Duodenal mucosa (tissue), 2 donors: ENCODE data around the gene TPPP.

ENCODE experiments used
- H3K27ac ChIP-seq: one replicate; pipeline ENCODE4 v1.7.0; 2013; ENCODE audit warnings: low read depth, low read length
- H3K27me3 ChIP-seq, 2 donors: one replicate each; pipeline ENCODE4 v1.7.0; 2013; ENCODE audit warnings: low read length in 2 of 2, control low read depth in 1 of 2; ENCODE audit not compliant: insufficient read depth in 2 of 2, control insufficient read depth in 1 of 2
- H3K36me3 ChIP-seq, 2 donors: one replicate each; pipeline ENCODE4 v1.7.0; 2013; ENCODE audit warnings: low read length in 2 of 2, control low read depth in 1 of 2; ENCODE audit not compliant: insufficient read depth in 2 of 2, control insufficient read depth in 1 of 2
- H3K4me1 ChIP-seq, 2 donors: one replicate each; pipeline ENCODE4 v1.7.0; 2013; ENCODE audit warnings: low read length in 2 of 2, control low read depth in 1 of 2; ENCODE audit not compliant: insufficient read depth in 2 of 2, control insufficient read depth in 1 of 2
- H3K4me3 ChIP-seq, 2 donors: one replicate each; pipeline ENCODE4 v1.7.0; 2013; ENCODE audit warnings: low read length in 2 of 2, low read depth in 1 of 2
- H3K9ac ChIP-seq, 2 donors: one replicate each; pipeline ENCODE4 v1.7.0; 2013; ENCODE audit warnings: low read length in 2 of 2, low read depth in 1 of 2
- H3K9me3 ChIP-seq, 2 donors: one replicate each; pipeline ENCODE4 v1.7.0; 2013; ENCODE audit warnings: low read length in 2 of 2, control low read depth in 1 of 2; ENCODE audit not compliant: control insufficient read depth in 1 of 2

The TPPP gene

DNA sequence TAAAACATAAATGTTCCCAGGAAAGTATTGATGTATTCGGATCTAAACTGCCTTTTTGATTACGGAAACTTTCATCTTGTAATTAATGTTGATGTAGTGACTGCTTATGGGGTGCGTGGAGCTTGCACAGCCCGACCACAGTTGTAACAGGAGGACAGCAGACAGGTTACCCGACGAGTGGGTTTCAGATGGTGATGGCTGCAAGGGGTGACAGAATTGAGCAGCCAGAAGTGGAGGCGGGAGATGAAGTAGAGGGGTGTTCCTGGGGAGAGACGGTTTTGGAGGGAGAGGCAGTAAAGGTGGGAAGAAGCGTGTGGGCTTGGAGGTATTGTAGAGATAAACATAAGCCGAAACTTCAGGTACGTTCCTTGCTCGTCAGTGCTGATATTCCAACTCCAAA, 75.3 kb downstream of the TPPP start:
- H3K9ac ChIP-seq: no peak overlapping the region
- peaks cover 16 to 37% of the 10 kb centered on the region in 2 donors for H3K36me3 ChIP-seq
- no peak overlapping the region for H3K4me3 ChIP-seq
- no peak overlapping the region for H3K27ac ChIP-seq
- H3K9me3 ChIP-seq: no peaks in the 10 kb centered on the region
- peaks cover 2 to 3% of the 10 kb centered on the region in 2 donors for H3K4me1 ChIP-seq
- no peaks in the 10 kb centered on the region for H3K27me3 ChIP-seq

DNA sequence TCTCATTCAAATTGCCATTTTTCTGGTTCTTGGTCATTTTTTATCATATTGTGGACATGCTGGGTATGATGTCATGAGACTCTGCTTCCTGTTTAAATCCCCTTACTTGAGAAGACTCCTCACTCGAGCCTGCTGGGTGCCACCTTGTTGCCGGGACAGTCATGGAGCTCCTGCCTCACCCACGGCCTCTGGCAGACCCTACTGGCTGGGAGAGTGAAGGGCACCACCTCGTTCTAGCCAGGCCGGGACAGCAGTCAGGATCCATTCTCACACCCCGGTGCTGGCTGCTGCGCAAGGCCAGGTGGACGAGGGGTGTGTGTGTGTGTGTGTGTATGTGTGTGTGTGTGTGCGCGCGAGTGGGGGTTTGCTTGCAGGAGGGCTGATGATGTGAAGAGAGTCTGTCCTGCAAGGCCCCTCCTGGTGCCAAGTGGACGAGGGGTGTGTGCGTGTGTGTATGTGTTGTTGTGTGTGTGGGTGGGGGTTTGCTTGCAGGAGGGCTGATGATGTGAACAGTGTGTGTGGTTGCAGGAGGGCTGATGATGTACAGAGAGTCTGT, 76.6 kb downstream of the TPPP start:
- no peak overlapping the region for H3K4me3 ChIP-seq
- no peaks in the 10 kb centered on the region for H3K27me3 ChIP-seq
- no peak overlapping the region for H3K27ac ChIP-seq
- peaks cover 16 to 29% of the 10 kb centered on the region in 2 donors for H3K36me3 ChIP-seq
- H3K4me1 ChIP-seq: peaks cover 5 to 7% of the 10 kb centered on the region in 2 donors
- H3K9ac ChIP-seq: no peak overlapping the region
- no peaks in the 10 kb centered on the region for H3K9me3 ChIP-seq

DNA sequence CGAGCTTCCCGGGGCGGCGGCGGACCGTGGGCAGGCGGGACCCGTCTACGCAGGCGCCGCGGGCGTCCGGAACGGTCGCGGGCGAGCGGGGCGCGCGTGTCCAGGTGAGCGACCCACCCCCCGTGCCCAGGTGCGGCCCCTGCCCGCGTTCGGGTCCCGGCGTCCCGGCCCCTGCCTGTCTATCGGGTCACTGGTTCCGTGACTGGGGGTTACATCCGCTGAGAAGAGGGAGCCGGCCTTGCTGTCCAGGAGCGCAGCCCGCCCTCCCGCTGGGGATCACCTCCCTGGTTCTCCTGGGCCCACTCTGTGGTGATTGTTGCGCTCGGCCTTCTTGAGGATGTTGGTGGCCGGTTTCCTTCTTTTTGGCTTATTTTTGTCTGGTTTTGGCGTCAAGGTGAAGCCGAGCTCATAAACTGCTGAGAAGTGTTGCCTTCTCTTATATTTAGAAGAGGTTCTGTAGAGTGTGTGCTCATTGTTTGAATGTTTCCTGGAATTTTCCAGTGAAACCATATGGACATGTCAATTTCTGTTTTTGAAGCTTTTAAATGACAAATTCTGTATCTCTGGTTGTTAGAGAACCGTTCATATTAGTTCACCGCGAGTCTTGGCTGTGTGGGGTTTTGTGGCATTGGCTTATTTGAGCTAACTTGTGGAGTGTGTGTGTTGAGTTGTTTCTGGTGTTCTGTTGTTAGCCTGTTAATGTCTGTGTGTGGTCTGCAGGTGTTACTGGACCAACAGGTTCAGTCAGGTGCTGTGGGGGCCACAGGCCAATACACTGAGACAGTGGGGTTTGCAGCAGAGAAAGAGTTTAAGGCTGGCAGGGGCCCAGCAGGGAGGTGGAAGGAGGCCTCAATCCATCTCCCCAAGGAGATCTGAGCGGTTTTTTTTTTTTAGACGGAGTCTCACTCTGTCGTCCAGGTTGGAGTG, 80.4 kb downstream of the TPPP start:
- peak overlapping the region; percentile 7 for H3K27ac ChIP-seq
- peaks cover 0 to 3% of the 10 kb centered on the region in 2 donors for H3K27me3 ChIP-seq
- H3K36me3 ChIP-seq: no peaks in the 10 kb centered on the region
- H3K4me3 ChIP-seq: peak overlapping the region; percentile 70 to 86
- H3K4me1 ChIP-seq: peaks cover 16% of the 10 kb centered on the region in 2 donors
- no peaks in the 10 kb centered on the region for H3K9me3 ChIP-seq
- H3K9ac ChIP-seq: peak overlapping the region; percentile 46 to 64

DNA sequence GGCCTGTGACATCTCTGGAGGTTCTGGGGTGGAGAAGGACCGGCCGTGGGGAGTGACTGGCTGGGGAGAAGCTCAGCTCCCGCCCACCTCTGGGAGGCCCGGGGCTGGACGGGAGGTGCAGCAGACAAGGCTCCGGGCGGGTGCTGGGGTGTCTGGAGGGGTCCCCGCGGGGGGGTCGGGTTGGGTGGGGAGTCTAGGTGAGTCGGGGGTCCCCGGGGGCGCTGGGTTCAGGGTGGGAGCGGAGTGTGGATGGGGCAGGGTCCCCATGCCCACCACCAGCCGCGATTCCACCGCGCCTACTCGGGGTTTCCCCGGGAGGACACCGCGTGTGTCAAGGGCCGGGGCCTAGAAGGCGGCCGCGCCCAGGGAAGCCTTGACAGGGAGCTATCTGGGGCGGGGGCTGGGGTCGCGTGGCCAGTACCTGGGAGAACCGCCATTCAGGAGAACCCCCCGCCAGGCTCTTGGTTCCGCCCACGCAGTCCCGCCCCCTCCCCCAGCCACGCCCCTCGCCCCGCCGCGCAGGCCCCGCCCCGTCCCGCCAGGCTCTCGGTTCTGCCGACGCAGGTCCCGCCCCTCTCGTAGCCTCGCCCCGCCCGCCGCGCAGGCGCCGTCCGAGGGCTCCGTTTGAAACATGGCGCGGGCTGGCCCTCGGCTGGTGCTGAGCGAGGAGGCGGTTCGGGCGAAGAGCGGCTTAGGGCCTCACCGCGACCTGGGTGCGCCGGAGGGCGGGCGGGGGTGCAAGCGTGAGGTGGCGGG, 81.2 kb downstream of the TPPP start, which contains the start of gene CEP72:
Gene CEP72 (plus strand): TSS at position 610 of the 756 bp plus-strand sequence. CDS start 22 bp downstream, at position 632.
- Histone ChIP-seq H3K27ac (peak within 1 kb of the TSS; percentile 18), H3K9ac (peak within 1 kb of the TSS; percentile 49 to 64), H3K9me3 (no peaks in the 10 kb centered on the region), H3K36me3 (no peaks in the 10 kb centered on the region), H3K27me3 (peaks cover 0 to 5% of the 10 kb centered on the region in 2 donors), H3K4me3 (peak within 1 kb of the TSS; percentile 70 to 86), H3K4me1 (peaks cover 18 to 24% of the 10 kb centered on the region in 2 donors)

DNA sequence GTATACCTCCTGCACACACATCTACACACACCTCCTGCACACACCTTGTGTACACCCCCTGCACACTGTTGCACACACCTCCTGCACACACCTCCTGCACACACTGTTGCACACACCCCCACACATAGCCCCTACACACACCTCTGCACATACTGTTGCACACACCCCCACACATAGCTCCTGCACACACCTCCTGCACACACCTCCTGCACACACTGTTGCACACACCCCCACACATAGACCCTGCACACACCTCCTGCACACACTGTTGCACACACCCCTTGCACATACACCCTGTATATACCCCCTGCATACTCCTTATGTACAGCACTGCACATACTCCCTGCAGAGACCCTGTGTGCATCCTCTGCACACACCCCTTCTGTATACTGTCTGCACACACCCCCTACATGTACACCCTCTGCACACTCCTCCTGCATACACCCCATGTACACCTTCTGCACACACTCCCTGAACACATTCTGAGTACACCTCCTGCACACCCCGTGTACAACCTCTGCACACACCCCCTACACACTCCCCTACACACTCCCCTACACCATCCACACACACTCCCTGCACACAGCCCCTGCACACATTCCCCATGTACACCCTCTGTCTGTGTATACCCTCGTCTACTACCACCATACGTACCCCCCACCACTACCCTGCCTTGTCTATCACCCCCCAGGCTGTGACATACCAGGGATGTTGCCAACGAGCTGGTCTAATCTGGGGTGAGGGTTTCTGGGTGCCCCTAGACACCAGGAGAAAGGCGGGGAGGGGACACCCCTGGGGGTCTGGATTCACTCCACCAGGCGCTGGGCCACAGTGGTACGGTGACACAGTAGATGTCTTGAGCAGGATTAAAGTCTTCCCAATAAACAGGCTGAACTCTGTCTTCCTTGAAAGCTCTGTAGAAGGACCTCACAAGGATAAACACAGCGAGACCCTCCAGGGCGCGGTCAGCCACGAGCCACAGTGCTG, 82.1 kb downstream of the TPPP start:
- H3K27me3 ChIP-seq: peaks cover 0 to 9% of the 10 kb centered on the region in 2 donors
- H3K4me1 ChIP-seq: peaks cover 18 to 24% of the 10 kb centered on the region in 2 donors
- no peak overlapping the region for H3K27ac ChIP-seq
- H3K9me3 ChIP-seq: no peaks in the 10 kb centered on the region
- H3K9ac ChIP-seq: peak overlapping the region; percentile 0 to 49
- H3K4me3 ChIP-seq: peak overlapping the region; percentile 70 to 86
- no peaks in the 10 kb centered on the region for H3K36me3 ChIP-seq

DNA sequence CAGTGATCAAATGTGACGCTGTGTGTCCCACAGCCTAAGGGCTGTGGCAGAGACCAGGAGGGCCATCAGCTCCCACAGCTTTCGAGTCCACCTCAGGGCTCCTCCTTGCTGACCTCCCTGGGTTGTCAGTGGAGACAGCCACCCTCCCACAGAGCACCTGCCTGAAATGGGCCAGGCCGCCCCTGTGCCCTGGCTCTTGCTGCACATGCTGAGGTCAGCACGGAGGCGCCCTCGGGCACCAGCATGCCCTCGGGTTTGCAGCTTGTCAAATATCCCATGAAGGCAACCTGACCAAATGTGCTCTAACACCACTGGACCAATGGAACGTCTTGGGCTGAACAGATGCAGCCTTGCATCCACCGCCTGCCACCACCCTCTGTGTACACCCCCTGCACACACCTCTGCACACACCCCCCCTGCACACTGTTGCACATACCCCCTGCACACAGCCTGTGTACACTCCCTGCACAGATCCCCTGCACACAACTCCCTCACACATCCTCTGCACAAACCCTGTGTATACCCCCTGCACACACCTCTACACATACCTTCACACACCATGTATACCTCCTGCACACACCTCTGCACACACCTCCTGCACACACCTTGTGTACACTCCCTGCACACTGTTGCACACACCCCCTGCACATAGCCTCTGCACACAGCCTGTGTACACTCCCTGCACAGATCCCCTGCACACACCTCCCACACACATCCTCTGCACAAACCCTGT, 83.0 kb downstream of the TPPP start:
- Histone ChIP-seq H3K4me1 (peaks cover 18 to 24% of the 10 kb centered on the region in 2 donors), H3K4me3 (no peak overlapping the region), H3K9me3 (no peaks in the 10 kb centered on the region), H3K9ac (no peak overlapping the region), H3K27ac (no peak overlapping the region), H3K27me3 (peaks cover 0 to 9% of the 10 kb centered on the region in 2 donors), H3K36me3 (no peaks in the 10 kb centered on the region)
